Cardiac atrium fibroblast (primary cell): Measurements from ENCODE around the gene NBPF6. TPM values are rescaled to one million over a fixed set of nuclear protein-coding genes. Genes with fewer than 3 reads are reported as not detected.

ENCODE experiments used
- total RNA-seq: library from RNA; depleted of rRNA; stranded (reverse); fragments of >200 nt; gene quantifications from 2 replicates; pipeline ENCODE4 v1.2.3, GENCODE V29; 2015

The NBPF6 gene
- total RNA-seq, result under 0.01 TPM in 1 of 2 replicates, not detected in the other

GRCh38 chr1:108450043-108450442, at the start of gene NBPF6:
Gene NBPF6 (plus strand): TSS chr1:108450343. CDS start chr1:108450602, 259 bp downstream.

Other genes starting within 250 kb of the NBPF6 start
- gene SLC25A24, start 250.0 kb upstream of the NBPF6 start, total RNA-seq, result 28.0 and 28.8 TPM in 2 replicates
- not detected in 2 replicates for gene NBPF4, start 206.3 kb upstream of the NBPF6 start, total RNA-seq
- 12.3 and 14.9 TPM in 2 replicates for gene EEIG2, start 109.8 kb downstream of the NBPF6 start, total RNA-seq
- 5.5 and 6.9 TPM in 2 replicates for gene HENMT1, start 210.8 kb downstream of the NBPF6 start, total RNA-seq
- gene PRPF38B, start 242.0 kb downstream of the NBPF6 start, total RNA-seq, result 11.0 and 12.1 TPM in 2 replicates